ENCODE results near the gene PPM1H. TPM values are rescaled to one million over a fixed set of nuclear protein-coding genes. Genes with fewer than 3 reads are reported as not detected.

Gene PPM1H
- total and polyA plus RNA-seq, 10 of the 15 experiments (the other 5 are each of a cell fraction or from before 2014, with no cell fraction given) = 0.11 to 0.83 (median 0.49) TPM

- H3K27ac ChIP-seq (ENCODE audit: control insufficient read depth, insufficient read depth) = no peak overlapping the region
- H3K9ac ChIP-seq (ENCODE audit: control insufficient read depth, insufficient read depth, low read length) = no peak overlapping the region
- no TSS peak for BruUV-seq (replicated peaks)
- H3K4me1 ChIP-seq (ENCODE audit: control insufficient read depth, insufficient read depth, low read length) = no peaks in the 10 kb centered on the region
- H3K4me3 ChIP-seq = no peak overlapping the region
- DNase-seq (ENCODE audit: low read depth, low spot score) = peak; percentile 27
- POLR2A ChIA-PET = interaction anchor here (1.7 kb wide), 1 partner anchor 187 kb away, joined by 8 read pairs; no protein-coding TSS in a partner anchor
- no peaks in the 10 kb centered on the region for H3K36me3 ChIP-seq (ENCODE audit: control insufficient read depth in 2 of 2, insufficient read depth in 2 of 2, low read length in 1 of 2)
- no peak overlapping the region for H3K4me2 ChIP-seq (ENCODE audit: control insufficient read depth, insufficient read depth)
- intact Hi-C loops (cut with micrococcal nuclease; ENCODE audit: unreplicated experiment) = loop anchor here (1.0 to 2.0 kb wide), 3 partner anchors 191 to 355 kb away; no protein-coding TSS in a partner anchor
- peak overlapping the region; percentile 56; the same call in 1 of the 2 replicates for H2AFZ ChIP-seq (ENCODE audit: control insufficient read depth, low read depth, low read length)
- FAIRE-seq = peak; percentile 76
- SMC1A ChIA-PET (ENCODE audit: uncharacterized antibody, unreplicated experiment) = interaction anchor here (0.6 to 14.5 kb wide), 42 partner anchors 9 to 373 kb away, joined by 3 to 256 read pairs (median 4); partner anchors contain the start of gene MON2
- RAD21 ChIA-PET (ENCODE audit: unreplicated experiment) = interaction anchor here (0.6 to 8.2 kb wide), 27 partner anchors 9 to 357 kb away, joined by 3 to 118 read pairs (median 5); partner anchors contain the start of gene MON2
- 64% methylated on average over 22 of the region's 25 CpGs for WGBS (ENCODE audit: insufficient coverage, insufficient replicate concordance, low lambda C conversion rate, missing lambda C conversion rate)
- no peaks in the 10 kb centered on the region for H3K27me3 ChIP-seq (replicated peaks in 1 of 2; ENCODE audit: control insufficient read depth in 2 of 2, insufficient read depth in 2 of 2, low read length in 1 of 2)
- TF ChIP-seq RAD51 (IDR thresholded peaks at IDR 0.05) (peak; percentile 35; the same call in 1 of the 2 replicates), ZSCAN29 (IDR thresholded peaks at IDR 0.05) (no peak), PAX8 (IDR thresholded peaks at IDR 0.05) (no peak), CTCF (IDR thresholded peaks at IDR 0.05 in 2 of 3, conservative IDR thresholded peaks at IDR 0.05 in 1 of 3; ENCODE audit: control insufficient read depth in 2 of 3, extremely low read depth in 1 of 3, insufficient read depth in 1 of 3, low read depth in 3 of 3, low read length in 3 of 3) (peak; percentile 89 to 96 (median 96)), YY1 (IDR thresholded peaks at IDR 0.05; ENCODE audit: low read depth, low read length) (peak; percentile 79), RB1 (IDR thresholded peaks at IDR 0.05; ENCODE audit: borderline replicate concordance) (peak; percentile 31; the same call in 1 of the 2 replicates), RAD21 (IDR thresholded peaks at IDR 0.05; ENCODE audit: insufficient read depth, low read depth, low read length) (peak; percentile 98), SMC3 (IDR thresholded peaks at IDR 0.05; ENCODE audit: borderline replicate concordance, low read length) (peak; percentile 96), IRF4 (IDR thresholded peaks at IDR 0.05; ENCODE audit: low read depth, low read length) (0 out of 2 replicates have a peak, but pooled peaks have one; percentile 21), EED (IDR thresholded peaks at IDR 0.05; ENCODE audit: low read depth) (0 out of 2 replicates have a peak, but pooled peaks have one; percentile 18), IKZF1 (conservative IDR thresholded peaks at IDR 0.05) (0 out of 2 replicates have a peak, but pooled peaks have one; percentile 13)
- TF ChIP-seq, protein P1, sequence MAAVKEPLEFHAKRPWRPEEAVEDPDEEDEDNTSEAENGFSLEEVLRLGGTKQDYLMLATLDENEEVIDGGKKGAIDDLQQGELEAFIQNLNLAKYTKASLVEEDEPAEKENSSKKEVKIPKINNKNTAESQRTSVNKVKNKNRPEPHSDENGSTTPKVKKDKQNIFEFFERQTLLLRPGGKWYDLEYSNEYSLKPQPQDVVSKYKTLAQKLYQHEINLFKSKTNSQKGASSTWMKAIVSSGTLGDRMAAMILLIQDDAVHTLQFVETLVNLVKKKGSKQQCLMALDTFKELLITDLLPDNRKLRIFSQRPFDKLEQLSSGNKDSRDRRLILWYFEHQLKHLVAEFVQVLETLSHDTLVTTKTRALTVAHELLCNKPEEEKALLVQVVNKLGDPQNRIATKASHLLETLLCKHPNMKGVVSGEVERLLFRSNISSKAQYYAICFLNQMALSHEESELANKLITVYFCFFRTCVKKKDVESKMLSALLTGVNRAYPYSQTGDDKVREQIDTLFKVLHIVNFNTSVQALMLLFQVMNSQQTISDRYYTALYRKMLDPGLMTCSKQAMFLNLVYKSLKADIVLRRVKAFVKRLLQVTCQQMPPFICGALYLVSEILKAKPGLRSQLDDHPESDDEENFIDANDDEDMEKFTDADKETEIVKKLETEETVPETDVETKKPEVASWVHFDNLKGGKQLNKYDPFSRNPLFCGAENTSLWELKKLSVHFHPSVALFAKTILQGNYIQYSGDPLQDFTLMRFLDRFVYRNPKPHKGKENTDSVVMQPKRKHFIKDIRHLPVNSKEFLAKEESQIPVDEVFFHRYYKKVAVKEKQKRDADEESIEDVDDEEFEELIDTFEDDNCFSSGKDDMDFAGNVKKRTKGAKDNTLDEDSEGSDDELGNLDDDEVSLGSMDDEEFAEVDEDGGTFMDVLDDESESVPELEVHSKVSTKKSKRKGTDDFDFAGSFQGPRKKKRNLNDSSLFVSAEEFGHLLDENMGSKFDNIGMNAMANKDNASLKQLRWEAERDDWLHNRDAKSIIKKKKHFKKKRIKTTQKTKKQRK (IDR thresholded peaks at IDR 0.05; ENCODE audit: low read depth, low read length) = no peak
- in situ Hi-C loops (cut with MboI) = loop anchor here (5.0 kb wide), 2 partner anchors 211 to 356 kb away; no protein-coding TSS in a partner anchor
- ATAC-seq = peak; percentile 84
- no peaks in the 10 kb centered on the region for H4K20me1 ChIP-seq (ENCODE audit: control insufficient read depth, insufficient read depth)
- CTCF ChIA-PET = interaction anchor here (0.7 to 8.9 kb wide), 54 partner anchors 10 to 535 kb away, joined by 3 to 314 read pairs (median 4); no protein-coding TSS in a partner anchor
- H3K79me2 ChIP-seq (ENCODE audit: control insufficient read depth, insufficient read depth, low read length) = no peaks in the 10 kb centered on the region
- no peaks in the 10 kb centered on the region for H3K9me3 ChIP-seq (replicated peaks; ENCODE audit: control insufficient read depth, insufficient read depth, low read length)
Observed at GRCh38 chr12:62793256-62794217, 141.4 kb downstream of the PPM1H start.

All from GM12878 (cell line).